ENCODE measurements around the gene XRCC4.

The XRCC4 gene

GRCh38 chr5:83392766-83393503 lies 315.6 kb downstream of the XRCC4 start:
- no peak for DNase-seq

DNA sequence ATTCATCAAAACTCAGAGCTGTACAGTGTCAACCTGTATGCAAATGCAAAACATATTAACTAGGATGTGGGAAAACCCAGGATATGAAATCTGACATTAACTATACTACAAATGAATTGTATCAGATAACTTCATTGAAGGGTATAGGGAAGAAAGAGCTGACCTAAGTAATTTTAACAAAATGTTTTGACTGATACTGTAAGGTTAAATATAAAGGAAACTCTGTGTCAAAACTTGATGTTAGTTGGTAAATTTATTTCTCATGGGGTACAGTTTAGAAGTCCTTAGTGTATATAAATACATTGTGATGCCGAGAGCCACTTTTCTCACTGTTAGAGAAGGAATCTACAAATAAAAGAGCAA lies 316.1 kb downstream of the XRCC4 start:
- no peak for DNase-seq

GRCh38 chr5:83394190-83394589 lies 316.8 kb downstream of the XRCC4 start:
- no peak for DNase-seq

DNA sequence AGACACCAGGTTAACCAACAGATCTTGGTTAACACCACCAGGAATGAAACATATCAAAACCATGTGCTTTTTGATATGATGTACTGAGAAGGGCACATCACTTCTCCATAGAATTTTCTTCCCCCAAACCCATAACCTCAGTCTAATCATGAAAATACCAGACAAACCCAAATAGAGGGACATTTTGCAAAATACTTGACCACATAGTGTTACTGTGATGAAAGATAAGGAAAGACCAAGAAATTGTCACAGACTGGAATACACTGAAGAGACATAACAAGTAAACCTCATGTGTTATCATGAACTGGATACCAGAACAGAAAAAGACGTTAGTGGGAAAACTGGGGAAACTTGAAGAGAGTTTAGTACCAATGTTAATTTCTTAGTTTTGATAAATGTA lies 319.3 kb downstream of the XRCC4 start:
- DNase-seq = no peak

- no peak for DNase-seq
Measured at GRCh38 chr5:83397658-83398057, 320.3 kb downstream of the XRCC4 start.

DNA sequence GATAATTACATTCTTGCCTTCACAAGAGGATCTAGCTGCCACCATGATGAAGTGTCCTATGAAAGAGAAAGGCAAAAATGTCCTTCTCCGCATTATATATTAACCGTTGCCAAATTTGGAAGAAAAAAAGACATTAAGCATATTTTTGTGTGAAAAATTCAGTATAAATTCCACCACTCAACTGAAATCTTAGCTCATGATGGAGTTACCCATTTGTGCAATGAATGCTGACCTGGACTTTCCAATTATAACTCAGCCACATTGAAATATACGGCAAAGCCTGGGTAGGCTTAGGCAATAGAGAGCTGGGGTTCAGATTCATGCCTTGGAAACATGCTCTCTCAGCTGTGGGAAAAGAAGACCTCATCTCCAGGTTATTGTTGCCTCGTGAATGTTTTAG lies 322.9 kb downstream of the XRCC4 start:
- DNase-seq = no peak

- DNase-seq = no peak
Measured at GRCh38 chr5:83400701-83401100, 323.4 kb downstream of the XRCC4 start.

DNA sequence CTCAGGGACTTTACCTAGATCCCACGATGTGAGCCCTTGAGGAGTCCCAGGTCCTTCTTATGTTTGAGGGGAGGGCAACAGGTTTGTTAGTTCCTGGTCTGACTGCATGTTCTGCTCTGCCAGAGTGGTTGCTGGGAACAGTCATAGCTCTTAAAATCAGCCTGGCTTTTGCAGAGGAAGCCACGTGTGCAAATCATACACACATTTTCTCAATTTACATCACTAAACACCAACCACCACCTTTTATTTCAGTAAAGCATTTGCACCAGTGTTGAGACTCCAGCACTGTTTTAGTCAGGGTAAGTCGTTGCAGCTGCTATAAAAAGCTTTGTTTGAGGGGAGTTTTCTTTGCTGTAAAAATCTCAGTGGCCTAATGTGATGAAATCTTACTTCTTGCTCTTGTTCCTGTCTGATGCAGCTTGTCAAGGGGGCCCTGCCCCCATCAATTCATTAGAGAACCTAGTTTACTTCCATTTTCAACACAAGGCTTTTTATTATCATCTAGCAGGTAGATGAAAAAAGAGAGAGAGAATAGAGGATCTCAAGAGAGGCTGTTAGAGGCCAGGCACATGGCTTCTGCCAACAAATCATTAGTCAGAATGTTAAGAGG lies 323.9 kb downstream of the XRCC4 start:
- DNase-seq = peak; percentile 4

GRCh38 chr5:83401775-83402174 lies 324.4 kb downstream of the XRCC4 start:
- DNase-seq = no peak
